ENCODE measurements around the gene PPP4R2.

DNA sequence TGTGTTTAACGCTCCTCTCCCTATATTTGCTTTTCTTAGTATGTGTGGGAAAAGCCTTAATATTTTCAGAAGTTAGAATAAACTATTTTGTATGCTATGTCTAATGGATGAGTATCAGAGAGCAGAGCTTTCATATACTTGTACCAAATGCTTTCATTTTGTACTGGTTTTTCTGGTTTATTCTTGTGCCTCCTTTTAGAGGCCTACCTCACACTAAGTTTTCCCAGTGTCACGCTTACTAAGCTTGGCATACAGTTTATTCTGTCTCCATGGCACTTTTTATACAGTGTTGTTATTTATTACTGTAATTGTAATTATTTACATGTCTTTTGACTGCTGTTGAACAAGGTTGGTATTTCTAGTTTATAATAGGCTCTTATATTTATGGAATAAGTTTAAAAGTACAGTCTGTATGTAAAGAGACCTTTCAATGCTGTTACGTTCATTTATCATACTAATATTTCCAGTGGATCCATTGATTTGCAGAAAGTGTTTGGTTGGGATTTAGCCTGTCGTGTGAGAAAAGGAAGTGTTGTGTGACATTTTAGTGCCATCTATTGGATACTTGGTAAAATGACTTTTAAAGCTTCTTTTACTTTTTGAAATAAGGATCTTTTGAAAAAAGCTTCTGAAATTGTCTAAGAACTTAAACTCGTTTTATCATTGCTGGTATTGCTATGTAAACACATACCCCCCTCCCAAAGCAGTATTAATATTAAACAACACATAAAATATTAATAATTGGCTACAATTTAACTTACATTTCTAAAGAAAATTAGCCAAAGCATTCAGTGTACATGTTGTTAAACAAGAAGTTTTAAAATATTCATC is 59.6 kb downstream of the PPP4R2 start:
- TF ChIP-seq, protein P1, sequence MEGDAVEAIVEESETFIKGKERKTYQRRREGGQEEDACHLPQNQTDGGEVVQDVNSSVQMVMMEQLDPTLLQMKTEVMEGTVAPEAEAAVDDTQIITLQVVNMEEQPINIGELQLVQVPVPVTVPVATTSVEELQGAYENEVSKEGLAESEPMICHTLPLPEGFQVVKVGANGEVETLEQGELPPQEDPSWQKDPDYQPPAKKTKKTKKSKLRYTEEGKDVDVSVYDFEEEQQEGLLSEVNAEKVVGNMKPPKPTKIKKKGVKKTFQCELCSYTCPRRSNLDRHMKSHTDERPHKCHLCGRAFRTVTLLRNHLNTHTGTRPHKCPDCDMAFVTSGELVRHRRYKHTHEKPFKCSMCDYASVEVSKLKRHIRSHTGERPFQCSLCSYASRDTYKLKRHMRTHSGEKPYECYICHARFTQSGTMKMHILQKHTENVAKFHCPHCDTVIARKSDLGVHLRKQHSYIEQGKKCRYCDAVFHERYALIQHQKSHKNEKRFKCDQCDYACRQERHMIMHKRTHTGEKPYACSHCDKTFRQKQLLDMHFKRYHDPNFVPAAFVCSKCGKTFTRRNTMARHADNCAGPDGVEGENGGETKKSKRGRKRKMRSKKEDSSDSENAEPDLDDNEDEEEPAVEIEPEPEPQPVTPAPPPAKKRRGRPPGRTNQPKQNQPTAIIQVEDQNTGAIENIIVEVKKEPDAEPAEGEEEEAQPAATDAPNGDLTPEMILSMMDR (IDR thresholded peaks at IDR 0.05), result peak in 5 of 6 experiments; percentile 32 to 56 (median 36)
- TF ChIP-seq POLR2AphosphoS5 (IDR thresholded peaks at IDR 0.05) (no peak), EP300 (IDR thresholded peaks at IDR 0.05) (no peak), POLR2A (IDR thresholded peaks at IDR 0.05) (no peak)

Data from upper lobe of left lung (tissue), 4 donors.